ENCODE measurements around the gene ROS1.
"Not testable (repeated sequence)": the region's sequence is repeated elsewhere in the genome, so short reads cannot be mapped to it uniquely, and the experiment has no call there.

The ROS1 gene

DNA sequence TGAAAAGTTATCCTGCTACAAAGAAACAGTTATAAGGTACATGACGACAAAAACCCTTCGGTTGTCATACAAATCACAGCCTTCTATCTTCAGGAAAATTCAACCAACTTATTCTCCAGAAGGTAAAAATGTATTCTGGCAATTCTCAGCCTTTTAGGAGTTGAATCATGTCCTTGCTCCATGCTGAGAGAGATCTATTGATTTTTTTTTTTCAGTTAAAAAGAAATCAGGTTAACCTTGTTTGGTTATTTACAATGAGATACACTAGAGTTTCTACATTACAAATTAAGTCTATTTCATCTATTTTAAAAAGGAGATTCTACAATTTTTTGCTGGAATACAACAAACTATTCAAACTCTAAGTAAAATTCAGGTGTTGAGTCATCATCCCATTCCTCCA, 45.4 kb downstream of the ROS1 start:
- DNase-seq (ENCODE audit: low spot score), result no peak

DNA sequence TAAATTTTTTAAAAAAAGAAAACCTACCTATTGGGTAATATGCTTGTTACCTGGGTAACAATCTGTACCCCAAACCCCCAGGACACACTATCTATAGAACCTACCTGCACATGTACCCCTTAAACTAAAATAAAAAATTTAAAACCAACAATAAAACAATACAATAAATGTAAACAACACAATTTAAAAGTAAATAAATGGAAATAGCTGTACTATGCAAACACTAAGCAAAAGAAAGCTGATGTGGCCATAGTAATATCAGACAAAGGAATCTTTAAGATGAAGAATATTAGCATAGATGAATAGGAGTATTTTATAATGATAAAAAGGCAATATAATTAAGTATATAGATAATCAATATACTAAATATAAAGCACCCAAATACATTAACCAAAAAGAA, 50.3 kb downstream of the ROS1 start:
- no peak for DNase-seq (ENCODE audit: low spot score)

DNA sequence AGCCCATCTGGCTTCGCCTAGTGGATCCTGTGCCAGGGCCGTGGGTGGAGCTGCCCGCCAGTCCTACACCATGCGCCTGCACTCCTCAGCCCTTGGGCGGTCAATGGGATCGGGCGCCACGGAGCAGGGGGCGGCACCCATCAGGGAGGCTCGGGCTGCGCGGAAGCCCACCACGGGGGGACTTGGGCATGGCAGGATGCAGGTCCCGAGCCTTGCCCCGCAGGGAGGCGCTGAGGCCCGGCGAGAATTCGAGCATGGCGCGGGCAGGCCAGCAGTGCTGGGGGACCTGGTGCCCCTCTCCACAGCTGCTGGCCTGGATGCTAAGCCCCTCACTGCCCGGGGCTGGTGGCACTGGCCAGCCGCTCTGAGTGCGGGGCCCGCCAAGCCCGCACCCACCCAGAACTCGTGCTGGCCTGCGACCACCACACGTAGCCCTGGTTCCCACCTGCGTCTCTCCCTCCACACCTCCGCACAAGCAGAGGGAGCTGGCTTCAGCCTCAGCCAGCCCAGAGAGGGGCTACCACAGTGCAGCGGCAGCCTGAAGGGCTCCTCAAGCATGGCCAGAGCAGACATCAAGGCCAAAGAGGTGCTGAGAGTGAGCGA, 52.4 kb downstream of the ROS1 start:
- DNase-seq (ENCODE audit: low spot score), result no peak

DNA sequence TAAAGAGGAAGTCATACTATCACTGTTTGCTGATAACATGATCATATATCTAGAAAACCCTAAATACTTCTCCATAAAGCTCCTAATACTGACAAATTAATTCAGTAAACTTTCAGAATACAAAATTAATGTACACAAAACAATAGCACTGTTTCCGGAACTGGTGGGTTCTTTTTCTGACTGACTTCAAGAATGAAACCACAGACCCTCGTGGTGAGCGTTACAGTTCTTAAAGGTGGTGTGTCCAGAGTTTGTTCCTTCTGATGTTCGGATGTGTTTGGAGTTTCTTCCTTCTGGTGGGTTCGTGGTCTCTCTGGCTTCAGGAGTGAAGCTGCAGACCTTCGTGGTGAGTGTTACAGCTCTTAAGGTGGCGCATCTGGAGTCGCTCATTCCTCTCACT, 53.5 kb downstream of the ROS1 start:
- not testable (repeated sequence) for DNase-seq (ENCODE audit: low spot score)

DNA sequence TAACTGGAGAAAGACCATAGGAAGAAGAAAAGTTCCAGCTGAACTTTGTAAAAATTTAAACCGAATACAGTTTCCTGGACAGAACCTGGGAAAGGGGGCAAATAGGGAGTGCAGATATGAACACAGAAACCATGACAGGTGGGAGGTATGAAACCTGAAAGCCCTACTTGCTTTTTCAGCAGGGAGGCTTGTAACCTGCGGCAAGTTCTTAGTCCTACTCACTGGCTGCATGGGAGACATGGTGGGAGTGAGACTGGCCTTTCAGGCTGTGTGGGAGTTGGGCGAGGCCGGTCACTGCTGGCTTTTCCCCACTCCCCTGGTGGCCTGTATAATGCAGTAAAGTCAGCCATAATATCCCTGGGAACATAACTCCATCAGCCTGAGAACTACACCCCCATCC, 54.2 kb downstream of the ROS1 start:
- no peak for DNase-seq (ENCODE audit: low spot score)

DNA sequence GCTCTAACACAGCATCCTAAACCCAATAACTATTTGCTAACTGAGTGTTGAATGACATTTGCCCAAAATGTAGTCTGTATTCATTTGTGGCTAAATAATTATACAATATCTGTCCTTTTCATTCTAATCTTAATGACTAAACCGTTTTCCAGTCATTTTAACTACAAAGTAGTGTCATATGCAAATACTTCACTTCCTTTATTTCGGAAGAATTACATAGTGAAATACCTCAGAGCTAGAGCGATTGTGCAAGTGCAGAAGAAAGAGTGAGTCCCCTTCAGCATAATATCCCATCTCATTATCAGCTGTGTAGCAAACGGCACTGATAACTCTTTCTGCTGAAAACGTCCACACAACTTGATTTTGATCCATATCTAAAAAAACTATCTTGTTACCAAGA, 66.2 kb downstream of the ROS1 start:
- DNase-seq (ENCODE audit: low spot score), result no peak

DNA sequence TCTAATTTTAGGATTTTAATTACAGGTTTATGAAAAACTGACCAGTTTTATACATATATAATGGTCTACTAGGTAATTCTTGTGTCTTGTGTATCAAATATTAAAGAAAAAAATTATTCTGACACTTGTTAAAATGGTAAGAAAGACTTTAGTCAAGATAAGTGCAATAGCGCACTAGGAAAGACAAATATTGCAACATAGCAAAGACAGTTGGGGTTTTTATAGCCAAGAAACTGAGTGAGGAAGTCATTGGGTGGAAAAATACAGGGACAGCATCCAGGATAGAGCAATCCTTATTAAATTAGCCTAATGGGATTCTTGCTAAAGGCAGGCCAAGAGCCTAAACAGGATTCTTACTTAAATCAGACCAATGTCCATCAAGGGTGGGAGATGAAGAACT, 71.1 kb downstream of the ROS1 start:
- DNase-seq (ENCODE audit: low spot score), result no peak

DNA sequence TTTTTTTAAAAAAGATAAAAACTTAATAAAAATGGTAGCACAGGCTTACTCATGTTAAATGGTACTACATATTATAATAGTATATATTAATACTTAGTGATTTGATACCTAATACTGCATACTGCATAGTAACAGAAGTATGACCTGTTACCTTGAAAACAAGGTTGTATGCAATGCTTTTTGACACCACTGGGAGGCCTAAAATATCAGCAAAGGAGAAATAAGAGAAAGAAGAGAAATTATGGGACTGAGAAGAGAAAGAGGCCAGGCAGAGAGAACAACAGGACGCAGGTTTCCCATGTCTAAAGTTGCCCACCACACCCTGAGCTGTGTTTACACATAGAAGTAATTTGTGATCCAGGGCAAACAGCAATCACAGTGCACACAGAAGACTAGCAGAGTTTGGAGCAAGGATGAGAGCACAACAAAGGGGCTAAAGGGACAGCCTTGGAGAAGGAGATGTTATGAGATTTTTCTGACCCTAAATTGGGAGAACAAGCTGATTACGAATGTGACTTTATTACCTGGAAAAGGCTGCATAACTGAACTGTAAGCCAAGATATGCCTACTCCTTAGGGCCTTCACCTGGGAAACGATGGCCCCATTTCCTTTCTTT, 73.2 kb downstream of the ROS1 start:
- DNase-seq (ENCODE audit: low spot score), result no peak

DNA sequence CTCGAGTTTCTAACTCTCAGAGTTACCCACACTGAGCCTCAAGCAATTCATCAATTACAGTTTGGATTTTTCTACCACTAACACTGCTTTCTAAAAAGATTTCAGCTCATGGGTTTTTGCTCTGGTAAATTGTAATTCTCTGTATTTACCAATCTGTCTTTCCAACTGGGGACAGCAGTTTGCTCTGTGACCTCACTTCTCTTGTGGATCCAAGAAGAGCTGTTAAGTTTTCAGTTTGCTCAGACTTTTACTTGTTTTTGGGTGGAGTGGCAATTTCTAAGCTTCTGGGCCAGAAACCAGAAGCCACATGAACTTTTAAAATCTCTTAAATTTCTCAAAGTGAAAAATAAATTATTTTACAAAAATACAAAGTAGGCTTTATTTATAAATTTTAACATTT, 74.2 kb downstream of the ROS1 start:
- DNase-seq (ENCODE audit: low spot score), result no peak

DNA sequence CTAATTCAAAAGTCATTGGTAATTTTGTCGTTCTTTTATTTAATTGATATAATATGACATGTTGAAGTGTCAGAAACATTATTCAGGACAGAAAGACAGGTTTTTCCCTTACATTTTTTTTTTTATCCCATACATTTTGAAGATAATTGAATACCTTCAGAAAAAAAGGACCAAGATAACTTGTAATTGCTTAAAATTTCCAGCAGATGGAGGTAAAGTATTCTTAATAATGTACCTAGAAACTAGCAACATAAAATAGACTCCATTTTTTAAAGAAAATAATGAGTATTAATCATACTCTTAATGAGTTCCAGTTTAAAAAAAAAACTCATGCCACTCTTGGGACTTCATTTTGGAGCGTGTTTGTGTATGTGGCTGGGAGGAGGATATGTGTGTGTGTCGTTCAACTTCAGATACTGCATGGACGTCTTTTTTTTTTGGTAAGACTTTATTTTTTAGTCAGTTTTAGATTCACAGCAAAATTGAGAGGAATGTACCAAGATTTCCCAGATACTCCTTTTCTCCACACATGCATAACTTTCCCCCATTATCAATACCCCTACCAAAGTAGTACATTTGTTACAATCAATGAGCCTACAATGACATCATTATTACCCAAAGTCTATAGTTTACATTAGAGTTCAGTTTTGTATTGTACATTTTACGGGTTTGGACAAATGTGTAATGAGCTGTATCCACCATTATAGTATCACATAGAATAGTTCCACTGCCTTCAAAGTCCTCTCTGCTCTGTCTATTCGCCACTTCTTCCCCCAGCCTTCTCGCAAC, 79.4 kb downstream of the ROS1 start:
- DNase-seq (ENCODE audit: low spot score), result peak; percentile 4

DNA sequence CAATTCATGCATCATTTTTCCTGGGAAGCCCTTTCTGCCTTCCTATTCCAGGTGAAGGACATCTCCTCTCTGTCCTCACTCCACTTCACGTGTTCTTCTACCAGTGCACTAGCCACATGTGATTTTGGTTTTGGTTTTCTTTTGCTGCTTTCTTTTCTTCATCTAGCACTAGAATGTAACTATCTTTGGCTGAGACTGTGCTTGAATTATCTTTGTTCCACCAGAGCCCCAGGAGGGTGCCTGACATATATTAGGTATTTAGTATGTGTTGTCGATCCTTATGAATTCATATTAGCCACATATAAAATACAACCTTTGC, 80.5 kb downstream of the ROS1 start:
- no peak for DNase-seq (ENCODE audit: low spot score)

DNA sequence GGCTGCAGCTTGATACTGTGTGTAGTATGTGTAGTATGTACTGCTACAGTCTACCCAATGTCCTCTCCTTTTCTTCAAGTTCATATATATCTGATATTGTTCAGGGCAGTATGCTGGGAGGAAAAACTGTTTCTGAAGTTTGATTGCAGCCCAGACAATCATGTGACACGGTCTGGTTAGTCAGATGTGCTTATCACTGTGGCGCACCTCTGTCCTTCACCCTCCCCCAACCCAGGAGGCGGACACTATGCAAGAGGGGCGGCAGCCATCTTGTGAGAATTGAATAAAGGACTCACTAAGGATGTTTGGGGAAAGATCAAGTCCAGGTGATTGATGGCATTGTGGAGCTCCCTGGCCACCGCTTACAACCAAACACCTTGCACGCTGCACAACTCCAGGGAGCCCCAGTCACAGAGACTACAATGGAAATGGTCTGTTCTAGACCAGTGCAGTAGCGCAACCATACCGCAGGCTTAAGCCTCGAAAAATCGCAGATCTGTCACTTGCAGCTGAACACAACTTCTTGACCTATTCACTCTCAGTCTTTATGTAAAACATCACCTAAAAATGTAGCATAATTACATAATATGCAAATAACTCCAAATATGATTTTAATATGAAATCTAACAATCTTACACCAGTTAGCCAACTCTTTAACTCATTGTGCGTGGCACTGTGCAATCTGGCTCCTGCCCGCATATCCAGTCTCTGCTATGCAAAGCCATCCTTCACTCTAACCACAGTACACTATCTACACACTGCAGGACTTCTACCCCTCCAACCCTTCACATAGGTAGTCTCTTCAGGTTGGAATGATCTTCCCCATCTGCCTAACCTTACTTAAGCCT, 81.1 kb downstream of the ROS1 start:
- no peak for DNase-seq (ENCODE audit: low spot score)

DNA sequence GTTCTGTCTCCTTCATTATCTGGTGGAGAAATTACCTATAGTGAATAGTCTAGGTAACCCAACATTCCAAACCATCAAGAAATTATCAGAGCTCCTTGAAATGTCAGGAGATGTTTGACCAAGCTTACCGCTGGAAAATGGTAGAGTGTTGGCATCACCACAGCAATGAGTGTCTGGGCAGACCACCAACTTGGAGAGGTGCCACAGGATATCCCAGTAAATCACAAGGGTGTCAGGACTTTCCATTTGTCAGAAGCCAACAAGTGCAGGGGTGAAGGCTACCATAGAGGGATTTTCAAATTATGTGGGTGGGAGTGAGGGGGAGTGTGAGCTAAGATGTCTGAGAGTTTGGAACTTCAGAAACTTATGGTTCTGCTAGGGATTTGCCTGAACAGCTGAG, 87.2 kb downstream of the ROS1 start:
- no peak for DNase-seq (ENCODE audit: low spot score)

DNA sequence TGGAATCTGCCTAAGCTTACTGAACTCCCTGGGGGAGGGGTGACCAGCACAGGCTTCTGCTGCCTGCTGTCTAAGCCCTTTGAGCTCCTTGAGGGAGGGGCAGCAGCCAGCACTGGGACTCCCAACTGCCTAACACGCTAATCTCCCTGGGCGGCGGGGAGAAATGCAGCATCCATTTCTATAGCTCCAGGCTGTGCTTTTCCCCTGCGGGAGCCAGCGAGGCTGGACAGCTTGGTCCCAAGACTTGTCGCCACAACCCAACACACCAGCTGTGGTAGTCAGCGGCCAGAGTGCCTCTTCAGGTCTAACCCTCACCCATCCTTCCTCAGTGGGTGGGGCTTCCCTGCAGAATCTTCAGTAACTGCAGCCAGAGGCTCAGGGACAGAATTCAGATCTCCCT, 95.8 kb downstream of the ROS1 start:
- DNase-seq (ENCODE audit: low spot score), result no peak

DNA sequence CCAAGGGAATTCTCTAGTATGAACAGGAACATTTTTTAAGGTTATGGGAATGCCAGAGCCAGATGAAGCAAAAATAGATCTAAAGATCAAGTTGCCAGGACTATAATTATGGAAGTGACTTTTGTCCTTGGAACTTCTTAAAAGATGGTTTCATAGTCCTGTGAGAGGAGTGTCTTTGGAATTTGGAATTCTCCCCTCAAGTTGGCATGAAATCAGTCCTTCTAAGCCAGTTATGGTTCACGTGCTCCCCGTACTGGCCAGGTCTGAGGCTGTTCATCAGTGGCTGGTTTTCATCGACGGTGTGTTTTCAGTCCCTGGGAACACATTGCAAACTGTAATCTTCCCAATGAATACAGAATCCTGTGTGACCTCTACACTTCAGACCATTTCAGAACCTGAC, 97.2 kb downstream of the ROS1 start:
- no peak for DNase-seq (ENCODE audit: low spot score)

DNA sequence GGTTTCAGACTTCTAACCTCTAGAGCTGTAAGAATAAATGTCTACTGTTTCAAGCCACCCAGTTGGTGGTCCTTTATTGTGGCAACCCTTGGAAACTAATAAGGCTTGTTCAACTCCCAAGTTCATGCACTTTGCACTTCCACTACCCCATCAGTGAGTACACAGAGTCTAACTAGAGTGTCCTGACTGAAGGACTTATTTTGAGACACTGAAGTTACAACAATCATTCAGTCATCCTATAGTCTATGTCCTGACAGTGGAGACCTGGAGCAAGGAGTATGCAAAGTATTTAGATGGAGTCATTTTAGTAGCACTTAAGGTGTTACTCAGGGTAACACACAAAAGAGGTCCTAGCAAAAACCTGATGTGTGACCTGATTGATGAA, 97.7 kb downstream of the ROS1 start:
- no peak for DNase-seq (ENCODE audit: low spot score)

DNA sequence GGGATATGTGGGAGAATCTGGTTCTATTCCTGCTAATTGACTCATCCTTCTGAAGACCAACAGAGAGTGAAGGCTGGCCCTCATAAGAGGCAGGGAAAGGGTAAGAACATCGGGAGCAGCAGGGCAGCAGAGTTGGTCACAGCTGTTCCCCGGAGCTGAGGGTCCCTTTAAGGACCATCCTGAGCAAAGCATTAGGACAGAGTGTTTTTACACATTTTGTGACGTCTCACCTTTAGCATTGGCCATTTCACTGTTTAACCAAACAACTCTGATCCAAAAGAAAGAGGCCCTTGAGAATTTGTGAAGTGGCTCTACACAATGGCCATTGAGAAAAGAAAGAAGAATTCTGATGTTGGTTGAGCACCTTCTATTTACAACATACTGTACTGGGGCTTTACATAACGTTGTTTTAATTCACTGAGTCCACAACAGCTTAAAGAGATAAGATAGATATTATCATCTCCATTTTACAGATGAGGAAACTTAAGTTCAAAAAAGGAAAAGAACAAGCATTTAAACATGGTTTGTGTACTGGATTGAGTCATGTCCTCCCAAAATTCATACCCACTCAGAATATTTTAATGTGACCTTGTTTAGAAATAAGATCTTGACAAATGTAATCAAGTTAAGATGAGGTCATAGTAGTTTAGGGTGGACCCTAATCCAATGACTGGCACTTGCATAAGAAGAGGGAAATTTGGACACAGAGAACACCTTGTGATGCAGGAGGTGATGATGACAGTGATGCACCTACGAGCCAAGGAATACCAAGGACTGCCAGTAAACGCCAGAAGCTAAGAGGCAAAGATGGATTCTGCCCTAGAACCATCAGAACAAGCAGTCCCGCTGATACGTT, 98.4 kb downstream of the ROS1 start:
- DNase-seq (ENCODE audit: low spot score), result no peak

DNA sequence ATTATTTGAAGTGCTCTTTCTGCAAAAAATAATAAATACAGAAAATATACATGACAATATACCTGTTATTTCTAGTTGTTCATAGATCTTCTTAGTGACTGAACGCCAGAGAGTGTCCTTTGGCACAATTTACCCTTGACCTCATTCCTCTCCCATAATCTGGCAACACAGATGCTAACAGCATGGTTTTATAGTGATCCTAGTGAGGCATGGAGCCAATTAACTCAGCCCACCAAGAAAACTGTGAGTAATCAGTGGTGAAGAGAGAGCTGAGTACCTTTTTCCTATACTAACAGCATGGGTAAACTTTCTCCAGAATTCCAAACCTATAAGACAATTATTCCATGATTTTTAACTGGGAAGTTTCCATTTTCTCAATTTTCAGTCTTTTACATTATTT, 99.3 kb downstream of the ROS1 start:
- no peak for DNase-seq (ENCODE audit: low spot score)

DNA sequence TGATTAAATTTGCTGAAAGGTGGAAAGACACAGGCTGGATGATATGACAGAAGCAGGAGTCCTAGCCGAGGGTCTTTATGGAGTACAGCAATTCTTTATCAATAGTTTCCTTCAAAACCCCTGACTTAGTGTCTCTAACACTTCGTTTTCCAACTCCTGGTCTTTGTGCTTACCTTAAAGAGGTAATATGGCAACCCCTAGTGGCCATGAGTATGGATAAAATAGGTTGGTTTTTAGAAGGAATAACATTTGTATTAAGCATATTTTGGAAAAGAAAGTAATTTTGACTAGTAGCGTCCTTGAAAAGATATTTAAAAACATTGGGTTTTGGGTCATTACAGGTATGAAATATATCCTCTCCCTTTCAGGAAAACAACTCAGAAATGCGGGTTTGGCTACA, 108.5 kb downstream of the ROS1 start:
- DNase-seq (ENCODE audit: low spot score), result peak; percentile 10

DNA sequence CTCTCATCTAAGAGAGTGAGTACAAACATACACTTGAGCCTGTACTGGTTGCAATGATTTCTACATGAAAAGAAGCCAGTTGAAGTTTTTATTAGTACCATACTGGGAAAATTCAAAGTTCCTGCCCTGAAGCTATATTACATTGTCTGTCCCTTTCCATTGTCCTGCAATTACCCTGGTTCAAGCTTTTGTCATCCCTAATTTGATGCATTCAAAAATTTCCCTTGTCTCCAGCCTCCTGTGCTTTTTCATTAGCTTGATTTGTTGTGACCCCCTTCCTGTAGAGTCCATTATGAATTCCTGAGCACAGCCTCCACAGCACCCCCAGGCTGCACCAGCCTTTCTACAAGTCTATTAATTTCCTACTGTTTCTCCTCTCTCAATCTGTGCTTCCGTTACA, 114.0 kb downstream of the ROS1 start:
- no peak for DNase-seq (ENCODE audit: low spot score)

DNA sequence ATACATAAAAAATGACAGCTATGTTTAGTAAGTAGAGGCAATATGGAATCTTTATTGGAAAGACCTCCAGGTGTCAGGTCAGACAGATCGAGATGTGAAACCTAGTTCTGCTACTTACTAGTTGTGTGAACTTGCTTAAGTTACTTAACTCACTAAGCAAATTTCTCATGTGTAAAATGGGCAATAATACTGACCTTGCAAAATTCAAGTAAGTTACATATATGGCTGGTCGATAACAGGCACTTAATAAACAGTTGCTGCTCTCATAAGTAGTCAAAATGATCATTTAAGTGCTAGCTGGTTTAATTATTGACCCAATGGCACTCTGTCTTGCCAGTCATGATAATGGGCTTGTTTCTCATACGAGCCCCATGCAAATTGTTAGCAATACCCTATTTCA, 114.4 kb downstream of the ROS1 start:
- no peak for DNase-seq (ENCODE audit: low spot score)

DNA sequence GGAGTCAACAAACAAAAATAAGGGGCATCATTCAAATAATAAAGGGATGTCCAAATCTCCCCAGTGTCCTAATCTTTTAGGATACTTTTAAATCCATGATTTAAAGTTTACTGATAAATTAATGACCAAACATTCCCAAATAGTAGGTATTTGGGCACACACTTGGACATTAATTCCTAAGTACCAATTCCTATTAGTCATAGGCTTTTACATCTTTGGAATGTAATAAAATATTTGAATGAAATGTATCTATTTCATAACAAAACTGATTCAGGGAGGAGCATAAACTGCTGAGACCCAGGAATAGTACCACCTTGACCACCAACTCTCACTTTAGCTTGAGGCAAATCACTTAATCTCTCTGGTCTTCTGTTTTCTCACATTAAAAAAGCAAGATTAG, 116.1 kb downstream of the ROS1 start:
- DNase-seq (ENCODE audit: low spot score), result no peak
